ENCODE measurements around the gene CDS2.

- TF ChIP-seq TAF1 (IDR thresholded peaks at IDR 0.05; ENCODE audit: borderline replicate concordance, insufficient read depth, low read length): no peak
- TF ChIP-seq SIN3A (IDR thresholded peaks at IDR 0.05; ENCODE audit: borderline replicate concordance, insufficient read depth, low read length): no peak
- TF ChIP-seq POLR2AphosphoS5 (IDR thresholded peaks at IDR 0.05; ENCODE audit: low read depth, low read length): no peak
These were observed 55.1 kb downstream of the CDS2 start for GRCh38 chr20:5181958-5182357.

All from PFSK-1 (cell line).